Fibroblast of pulmonary artery (primary cell): Measurements from ENCODE around the gene FAM120A.

ENCODE experiments used
- DNase-seq: peaks from one replicate; pipeline ENCODE4 v3.0.0-alpha.2; 2010; ENCODE audit warnings: low read depth
- H3K4me3 ChIP-seq: replicated peaks from 2 replicates; pipeline ENCODE4 v1.5.1; 2011; ENCODE audit warnings: low read depth, mild to moderate bottlenecking, control low read depth, low read length, moderate library complexity
- CTCF ChIP-seq: IDR thresholded peaks from 2 replicates; pipeline ENCODE4 v1.5.1; 2011; ENCODE audit warnings: mild to moderate bottlenecking, control low read depth, low read length, inconsistent platforms; ENCODE audit errors: missing control alignments

The FAM120A gene

GRCh38 chr9:93601666-93602065 lies 150.2 kb downstream of the FAM120A start:
- H3K4me3 ChIP-seq = no peak overlapping the region
- no peak for DNase-seq
- no peak for TF ChIP-seq CTCF

GRCh38 chr9:93603011-93603410 lies 151.5 kb downstream of the FAM120A start:
- no peak overlapping the region for H3K4me3 ChIP-seq
- no peak for TF ChIP-seq CTCF
- DNase-seq = no peak

GRCh38 chr9:93603906-93604326 lies 152.4 kb downstream of the FAM120A start:
- H3K4me3 ChIP-seq = no peak overlapping the region
- no peak for TF ChIP-seq CTCF
- DNase-seq = no peak

- no peak for TF ChIP-seq CTCF
- DNase-seq = no peak
- no peak overlapping the region for H3K4me3 ChIP-seq
Measured at GRCh38 chr9:93606187-93606586, 154.7 kb downstream of the FAM120A start.

- no peak for DNase-seq
- no peak for TF ChIP-seq CTCF
- no peak overlapping the region for H3K4me3 ChIP-seq
Measured at GRCh38 chr9:93610206-93610605, 158.7 kb downstream of the FAM120A start.

- no peak for TF ChIP-seq CTCF
- no peak for DNase-seq
- no peak overlapping the region for H3K4me3 ChIP-seq
Measured at GRCh38 chr9:93612052-93612795, 160.7 kb downstream of the FAM120A start.

- H3K4me3 ChIP-seq = no peak overlapping the region
- no peak for DNase-seq
- no peak for TF ChIP-seq CTCF
Measured at GRCh38 chr9:93612796-93613154, 161.3 kb downstream of the FAM120A start.
